ENCODE data around the gene TNFSF13.
A peak's percentile ranks its signal among the peaks of the same experiment; 100 is the strongest.

TNFSF13 gene

GRCh38 chr17:7561028-7561575 is 2.6 kb downstream of the TNFSF13 start:
- TF ChIP-seq, protein P1, sequence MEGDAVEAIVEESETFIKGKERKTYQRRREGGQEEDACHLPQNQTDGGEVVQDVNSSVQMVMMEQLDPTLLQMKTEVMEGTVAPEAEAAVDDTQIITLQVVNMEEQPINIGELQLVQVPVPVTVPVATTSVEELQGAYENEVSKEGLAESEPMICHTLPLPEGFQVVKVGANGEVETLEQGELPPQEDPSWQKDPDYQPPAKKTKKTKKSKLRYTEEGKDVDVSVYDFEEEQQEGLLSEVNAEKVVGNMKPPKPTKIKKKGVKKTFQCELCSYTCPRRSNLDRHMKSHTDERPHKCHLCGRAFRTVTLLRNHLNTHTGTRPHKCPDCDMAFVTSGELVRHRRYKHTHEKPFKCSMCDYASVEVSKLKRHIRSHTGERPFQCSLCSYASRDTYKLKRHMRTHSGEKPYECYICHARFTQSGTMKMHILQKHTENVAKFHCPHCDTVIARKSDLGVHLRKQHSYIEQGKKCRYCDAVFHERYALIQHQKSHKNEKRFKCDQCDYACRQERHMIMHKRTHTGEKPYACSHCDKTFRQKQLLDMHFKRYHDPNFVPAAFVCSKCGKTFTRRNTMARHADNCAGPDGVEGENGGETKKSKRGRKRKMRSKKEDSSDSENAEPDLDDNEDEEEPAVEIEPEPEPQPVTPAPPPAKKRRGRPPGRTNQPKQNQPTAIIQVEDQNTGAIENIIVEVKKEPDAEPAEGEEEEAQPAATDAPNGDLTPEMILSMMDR (conservative IDR thresholded peaks at IDR 0.05), result peak; percentile 83

GRCh38 chr17:7561589-7562207 is 3.1 kb downstream of the TNFSF13 start, which contains the start of gene SENP3:
TSS of gene SENP3 (plus strand) at chr17:7561919. CDS start at chr17:7563077, 1,158 bp downstream.
- TF ChIP-seq, protein P1 (conservative IDR thresholded peaks at IDR 0.05), result no peak
- H3K27ac ChIP-seq, result peak within 1 kb of the TSS; percentile 87

More at GRCh38 chr17:7561028-7561575, 2.6 kb downstream of the TNFSF13 start:
- peak overlapping the region; percentile 87 for H3K27ac ChIP-seq

GRCh38 chr17:7562208-7562605 is 3.7 kb downstream of the TNFSF13 start:
- TF ChIP-seq, protein P1 (conservative IDR thresholded peaks at IDR 0.05), result no peak
- peak overlapping the region; percentile 87 for H3K27ac ChIP-seq

DNA sequence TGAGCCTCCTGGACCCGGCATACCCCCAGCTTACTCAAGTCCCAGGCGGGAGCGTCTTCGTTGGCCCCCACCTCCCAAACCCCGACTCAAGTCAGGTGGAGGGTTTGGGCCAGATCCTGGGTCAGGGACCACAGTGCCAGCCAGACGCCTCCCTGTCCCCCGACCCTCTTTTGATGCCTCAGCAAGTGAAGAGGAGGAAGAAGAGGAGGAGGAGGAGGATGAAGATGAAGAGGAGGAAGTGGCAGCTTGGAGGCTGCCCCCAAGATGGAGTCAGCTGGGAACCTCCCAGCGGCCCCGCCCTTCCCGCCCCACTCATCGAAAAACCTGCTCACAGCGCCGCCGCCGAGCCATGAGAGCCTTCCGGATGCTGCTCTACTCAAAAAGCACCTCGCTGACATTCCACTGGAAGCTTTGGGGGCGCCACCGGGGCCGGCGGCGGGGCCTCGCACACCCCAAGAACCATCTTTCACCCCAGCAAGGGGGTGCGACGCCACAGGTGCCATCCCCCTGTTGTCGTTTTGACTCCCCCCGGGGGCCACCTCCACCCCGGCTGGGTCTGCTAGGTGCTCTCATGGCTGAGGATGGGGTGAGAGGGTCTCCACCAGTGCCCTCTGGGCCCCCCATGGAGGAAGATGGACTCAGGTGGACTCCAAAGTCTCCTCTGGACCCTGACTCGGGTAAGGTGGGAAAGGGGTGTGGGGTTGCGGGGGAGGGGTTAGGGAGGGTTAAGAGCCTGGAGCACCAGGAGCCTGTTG is 4.7 kb downstream of the TNFSF13 start:
- TF ChIP-seq, protein P1 (conservative IDR thresholded peaks at IDR 0.05), result no peak
- peak overlapping the region; percentile 87; the same call in 1 of the 2 replicates for H3K27ac ChIP-seq

DNA sequence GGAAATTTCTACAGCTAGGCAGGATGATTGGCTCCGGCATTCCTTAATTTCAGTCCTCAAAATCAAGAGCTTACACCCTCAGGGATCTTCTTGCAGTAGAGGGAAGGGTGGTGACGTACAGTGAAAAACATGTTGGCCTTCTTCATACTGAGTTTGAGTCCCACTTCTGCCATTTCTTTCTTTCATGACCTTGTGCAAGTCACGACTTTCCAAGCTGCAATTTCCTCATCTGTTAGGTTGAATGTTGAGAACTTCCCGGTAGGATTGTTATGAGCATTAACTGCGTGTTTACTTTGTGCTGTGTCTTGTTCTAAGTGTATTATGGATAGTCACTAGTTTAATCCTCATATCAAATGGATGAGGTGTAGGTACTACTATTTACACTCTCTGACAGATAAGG is 11.0 kb downstream of the TNFSF13 start:
- H3K27ac ChIP-seq, result no peak overlapping the region
- TF ChIP-seq, protein P1 (conservative IDR thresholded peaks at IDR 0.05), result no peak

- H3K27ac ChIP-seq, result no peak overlapping the region
- TF ChIP-seq, protein P1 (conservative IDR thresholded peaks at IDR 0.05), result no peak
These were observed 11.8 kb downstream of the TNFSF13 start for GRCh38 chr17:7570351-7570750.

DNA sequence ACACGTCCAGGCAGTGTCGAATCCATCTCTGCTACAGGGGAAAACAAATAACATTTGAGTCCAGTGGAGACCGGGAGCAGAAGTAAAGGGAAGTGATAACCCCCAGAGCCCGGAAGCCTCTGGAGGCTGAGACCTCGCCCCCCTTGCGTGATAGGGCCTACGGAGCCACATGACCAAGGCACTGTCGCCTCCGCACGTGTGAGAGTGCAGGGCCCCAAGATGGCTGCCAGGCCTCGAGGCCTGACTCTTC is 13.7 kb downstream of the TNFSF13 start:
- TF ChIP-seq, protein P1 (conservative IDR thresholded peaks at IDR 0.05), result no peak

More for the DNA sequence above, 13.7 kb downstream of the TNFSF13 start:
- H3K27ac ChIP-seq, result peak overlapping the region; percentile 94

All from VCaP (cell line).